GM23338 (cell line): ENCODE results near the gene KCNIP2. TPM values are rescaled to one million over a fixed set of nuclear protein-coding genes. Genes with fewer than 3 reads are reported as not detected.

Experiments
- ATAC-seq: fragments of 200-7000 bp; cut with Tn5 transposase; 3 replicates; pipeline ENCODE4 v1.9.1; 2020
- DNase-seq: peaks from one replicate; pipeline ENCODE4 v3.0.0-alpha.2; 2015; ENCODE audit warnings: low spot score
- H2AFZ ChIP-seq: fragments of 200-600 bp; sonication (generic); 2 replicates; pipeline ENCODE4 v1.8.0; 2016; ENCODE audit warnings: antibody characterized with exemption, mild to moderate bottlenecking, moderate library complexity
- H3F3A ChIP-seq: fragments of 200-600 bp; sonication (generic); replicated peaks from 2 replicates; pipeline ENCODE4 v1.8.0; 2017; ENCODE audit warnings: antibody characterized with exemption, mixed run types, low read depth
- H3K27ac ChIP-seq: fragments of 200-600 bp; sonication (generic); 2 replicates; pipeline ENCODE4 v1.6.1; 2016; ENCODE audit warnings: low read depth
- H3K27me3 ChIP-seq: fragments of 200-600 bp; sonication (generic); 2 replicates; pipeline ENCODE4 v1.8.0; 2016; ENCODE audit warnings: mild to moderate bottlenecking, mixed run types, moderate library complexity; ENCODE audit not compliant: insufficient read depth
- H3K36me3 ChIP-seq: fragments of 200-600 bp; sonication (generic); 2 replicates; pipeline ENCODE4 v1.8.0; 2016; ENCODE audit warnings: mild to moderate bottlenecking; ENCODE audit not compliant: insufficient read depth
- H3K4me1 ChIP-seq: fragments of 200-600 bp; sonication (generic); 2 replicates; pipeline ENCODE4 v1.8.0; 2016; ENCODE audit warnings: mild to moderate bottlenecking, moderate library complexity; ENCODE audit not compliant: insufficient read depth
- H3K4me2 ChIP-seq: fragments of 200-600 bp; sonication (generic); 2 replicates; pipeline ENCODE4 v1.7.1; 2017; ENCODE audit warnings: mixed run types
- H3K4me3 ChIP-seq: fragments of 200-600 bp; sonication (generic); 2 replicates; pipeline ENCODE4 v1.6.1; 2016; ENCODE audit warnings: mixed run types
- H3K79me2 ChIP-seq: fragments of 200-600 bp; sonication (generic); replicated peaks from 2 replicates; pipeline ENCODE4 v1.8.0; 2017; ENCODE audit warnings: mild to moderate bottlenecking; ENCODE audit not compliant: insufficient read depth
- H3K9me2 ChIP-seq: fragments of 200-600 bp; sonication (generic); 2 replicates; pipeline ENCODE4 v1.8.0; 2017; ENCODE audit not compliant: insufficient read depth
- H4K20me1 ChIP-seq: fragments of 200-600 bp; sonication (generic); replicated peaks from 2 replicates; pipeline ENCODE4 v1.8.0; 2017; ENCODE audit warnings: mild to moderate bottlenecking; ENCODE audit not compliant: insufficient read depth
- H3K27ac Mint-ChIP-seq: 2 replicates; pipeline ENCODE4 v1.8.0; 2020; ENCODE audit warnings: inconsistent platforms, mild to moderate bottlenecking, moderate library complexity, mixed read lengths
- H3K27me3 Mint-ChIP-seq: 3 replicates; pipeline ENCODE4 v1.8.0; 2022; ENCODE audit warnings: low read depth, mild to moderate bottlenecking, moderate library complexity, mixed read lengths, inconsistent platforms; ENCODE audit not compliant: insufficient read depth, poor library complexity
- H3K36me3 Mint-ChIP-seq: 3 replicates; pipeline ENCODE4 v1.8.0; 2021; ENCODE audit warnings: low read depth, mild to moderate bottlenecking, inconsistent platforms, moderate library complexity, mixed read lengths
- H3K4me1 Mint-ChIP-seq: 3 replicates; pipeline ENCODE4 v1.8.0; 2020; ENCODE audit warnings: mild to moderate bottlenecking, inconsistent platforms, mixed read lengths
- H3K4me3 Mint-ChIP-seq: 3 replicates; pipeline ENCODE4 v1.8.0; 2021; ENCODE audit warnings: moderate library complexity, mild to moderate bottlenecking, inconsistent platforms, mixed read lengths
- H3K9me3 Mint-ChIP-seq: 3 replicates; pipeline ENCODE4 v1.8.0; 2020; ENCODE audit warnings: moderate library complexity, mild to moderate bottlenecking, inconsistent platforms, mixed read lengths
- JUNB ChIP-seq: IDR thresholded peaks from one replicate; pipeline ENCODE4 v1.6.1; 2016; ENCODE audit warnings: antibody characterized with exemption; ENCODE audit not compliant: unreplicated experiment
- NANOG ChIP-seq: IDR thresholded peaks from 2 replicates; pipeline ENCODE4 v1.6.1; 2016; ENCODE audit warnings: antibody characterized with exemption, borderline replicate concordance
- ZNF331 ChIP-seq: fragments of 250-450 bp; sonication (Bioruptor Pico); IDR thresholded peaks from 2 replicates; pipeline ENCODE4 v1.5.0; 2020; ENCODE audit warnings: low read depth, mild to moderate bottlenecking, moderate library complexity
- polyA plus RNA-seq: library from polyadenylated mRNA; unstranded; fragments of >200 nt; fragmentation: Nextera tagmentation; extraction: Ambion mirVana; gene quantifications from 2 replicates; pipeline ENCODE4 v1.2.1, GENCODE V29; 2016
- total RNA-seq: library from RNA; depleted of rRNA; stranded (reverse); fragments of >200 nt; shearing (Covaris generic); gene quantifications from 2 replicates; pipeline ENCODE4 v1.2.3, GENCODE V29; 2014
- TF ChIP-seq, protein P1 (sequence below): IDR thresholded peaks from one replicate; pipeline ENCODE4 v1.6.1; 2018; ENCODE audit warnings: antibody characterized with exemption; ENCODE audit not compliant: unreplicated experiment
- TF ChIP-seq, protein P2 (sequence below): IDR thresholded peaks from 2 replicates; pipeline ENCODE4 v1.6.1; 2016; ENCODE audit warnings: antibody characterized with exemption
- TF ChIP-seq, protein P3 (sequence below), 2 experiments: fragments of 200-600 bp in 1 of 2; sonication (generic) in 1 of 2; conservative IDR thresholded peaks; 2 replicates each; pipeline versions ENCODE4 v1.5.1 to v1.6.1; 2016 to 2017; ENCODE audit warnings: antibody characterized with exemption in 2 of 2, low read depth in 2 of 2, mild to moderate bottlenecking in 2 of 2, moderate library complexity in 1 of 2

The KCNIP2 gene
- total and polyA plus RNA-seq, 2 experiments from 2014 or later = 2.2 to 2.6 TPM

DNA sequence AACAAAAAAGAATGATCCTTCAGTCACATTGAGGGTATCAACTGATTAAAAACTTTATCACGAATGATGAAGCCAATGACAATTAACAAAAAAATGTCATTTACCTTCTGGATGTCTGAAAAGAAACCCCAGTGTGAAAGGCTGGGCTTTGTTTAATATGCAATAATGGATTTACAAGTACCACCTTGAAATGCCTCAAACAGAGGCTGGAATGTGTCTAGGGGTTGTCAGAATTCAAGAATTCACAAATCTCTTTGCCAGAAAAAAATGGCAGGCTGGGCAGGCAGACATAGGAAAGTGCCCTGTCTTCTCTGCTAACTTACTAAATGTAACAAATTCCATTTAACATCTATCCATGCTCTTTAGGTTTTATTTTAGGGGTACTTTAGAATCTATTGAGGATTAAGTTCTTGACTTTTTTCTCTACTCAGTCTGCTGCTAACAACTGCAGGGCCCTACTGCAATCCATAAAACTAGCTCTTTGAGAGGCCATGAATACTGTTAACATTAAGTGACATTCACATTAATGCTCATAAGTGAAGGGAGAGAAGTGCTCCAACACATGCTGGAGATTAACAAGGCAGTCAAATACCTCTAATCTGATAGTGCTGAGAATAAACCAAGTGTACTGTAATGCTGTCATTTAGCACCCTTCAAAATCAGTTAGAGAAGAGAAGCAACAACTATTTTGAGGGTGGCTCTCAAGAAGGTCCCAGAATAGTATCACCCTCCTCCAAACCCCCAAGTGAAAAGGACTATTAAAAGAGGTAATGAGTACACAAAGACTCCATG is 43.1 kb upstream of the KCNIP2 start (continued):
- TF ChIP-seq, protein P1, sequence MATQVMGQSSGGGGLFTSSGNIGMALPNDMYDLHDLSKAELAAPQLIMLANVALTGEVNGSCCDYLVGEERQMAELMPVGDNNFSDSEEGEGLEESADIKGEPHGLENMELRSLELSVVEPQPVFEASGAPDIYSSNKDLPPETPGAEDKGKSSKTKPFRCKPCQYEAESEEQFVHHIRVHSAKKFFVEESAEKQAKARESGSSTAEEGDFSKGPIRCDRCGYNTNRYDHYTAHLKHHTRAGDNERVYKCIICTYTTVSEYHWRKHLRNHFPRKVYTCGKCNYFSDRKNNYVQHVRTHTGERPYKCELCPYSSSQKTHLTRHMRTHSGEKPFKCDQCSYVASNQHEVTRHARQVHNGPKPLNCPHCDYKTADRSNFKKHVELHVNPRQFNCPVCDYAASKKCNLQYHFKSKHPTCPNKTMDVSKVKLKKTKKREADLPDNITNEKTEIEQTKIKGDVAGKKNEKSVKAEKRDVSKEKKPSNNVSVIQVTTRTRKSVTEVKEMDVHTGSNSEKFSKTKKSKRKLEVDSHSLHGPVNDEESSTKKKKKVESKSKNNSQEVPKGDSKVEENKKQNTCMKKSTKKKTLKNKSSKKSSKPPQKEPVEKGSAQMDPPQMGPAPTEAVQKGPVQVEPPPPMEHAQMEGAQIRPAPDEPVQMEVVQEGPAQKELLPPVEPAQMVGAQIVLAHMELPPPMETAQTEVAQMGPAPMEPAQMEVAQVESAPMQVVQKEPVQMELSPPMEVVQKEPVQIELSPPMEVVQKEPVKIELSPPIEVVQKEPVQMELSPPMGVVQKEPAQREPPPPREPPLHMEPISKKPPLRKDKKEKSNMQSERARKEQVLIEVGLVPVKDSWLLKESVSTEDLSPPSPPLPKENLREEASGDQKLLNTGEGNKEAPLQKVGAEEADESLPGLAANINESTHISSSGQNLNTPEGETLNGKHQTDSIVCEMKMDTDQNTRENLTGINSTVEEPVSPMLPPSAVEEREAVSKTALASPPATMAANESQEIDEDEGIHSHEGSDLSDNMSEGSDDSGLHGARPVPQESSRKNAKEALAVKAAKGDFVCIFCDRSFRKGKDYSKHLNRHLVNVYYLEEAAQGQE = no peak
- TF ChIP-seq, protein P2, sequence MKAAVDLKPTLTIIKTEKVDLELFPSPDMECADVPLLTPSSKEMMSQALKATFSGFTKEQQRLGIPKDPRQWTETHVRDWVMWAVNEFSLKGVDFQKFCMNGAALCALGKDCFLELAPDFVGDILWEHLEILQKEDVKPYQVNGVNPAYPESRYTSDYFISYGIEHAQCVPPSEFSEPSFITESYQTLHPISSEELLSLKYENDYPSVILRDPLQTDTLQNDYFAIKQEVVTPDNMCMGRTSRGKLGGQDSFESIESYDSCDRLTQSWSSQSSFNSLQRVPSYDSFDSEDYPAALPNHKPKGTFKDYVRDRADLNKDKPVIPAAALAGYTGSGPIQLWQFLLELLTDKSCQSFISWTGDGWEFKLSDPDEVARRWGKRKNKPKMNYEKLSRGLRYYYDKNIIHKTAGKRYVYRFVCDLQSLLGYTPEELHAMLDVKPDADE = no peak
- TF ChIP-seq ZNF331 (CRISPR knock-in tag) = no peak
- TF ChIP-seq NANOG = no peak

DNA sequence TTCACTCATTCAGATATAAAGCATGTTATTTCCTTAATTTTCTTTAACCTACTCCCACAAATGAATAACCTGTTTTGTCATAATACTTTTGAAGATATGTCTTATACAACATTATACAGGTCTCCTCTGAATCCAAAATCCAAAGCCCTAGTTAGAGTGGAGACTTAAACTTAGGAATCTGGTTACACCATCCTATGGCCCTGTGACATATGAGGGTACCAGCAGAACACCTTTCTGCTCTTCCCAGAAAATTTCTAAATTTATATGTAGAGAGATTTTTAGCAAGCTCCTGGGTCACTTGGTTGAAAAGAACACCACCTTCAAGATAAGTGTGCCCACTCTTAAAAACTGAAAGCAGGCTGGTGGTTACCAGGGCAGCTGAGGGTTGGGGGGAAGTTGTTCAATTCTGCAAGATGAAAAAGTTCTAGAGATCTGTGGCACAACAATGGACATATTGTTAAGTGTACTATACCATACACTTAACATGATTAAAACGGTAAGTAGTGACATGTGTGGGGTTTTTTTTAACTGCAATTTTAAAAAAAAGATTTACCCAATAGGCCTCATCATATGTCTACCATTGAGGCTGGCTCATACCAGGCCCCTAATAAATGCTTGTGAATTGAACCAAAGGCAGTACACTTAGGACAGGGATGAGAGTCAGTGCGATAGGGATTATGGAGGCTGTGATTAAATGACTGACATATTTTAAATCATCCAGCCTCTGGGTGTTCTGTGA is 37.6 kb upstream of the KCNIP2 start:
- no peaks in the 10 kb centered on the region for H3F3A ChIP-seq
- no peaks in the 10 kb centered on the region for H3K9me2 ChIP-seq
- H3K27me3 ChIP-seq = no peaks in the 10 kb centered on the region
- Mint-ChIP-seq H3K4me1 (no peaks in the 10 kb centered on the region; the same call in 1 of the 3 replicates), H3K27ac (no peak overlapping the region), H3K9me3 (no peaks in the 10 kb centered on the region; the same call in 2 of the 3 replicates), H3K27me3 (no peaks in the 10 kb centered on the region), H3K4me3 (no peak overlapping the region), H3K36me3 (no peaks in the 10 kb centered on the region)
- no peak overlapping the region for H2AFZ ChIP-seq
- DNase-seq (no peak), ATAC-seq (no peak)
- no peaks in the 10 kb centered on the region for H3K36me3 ChIP-seq
- H3K27ac ChIP-seq = no peak overlapping the region
- TF ChIP-seq, protein P2 = no peak
- TF ChIP-seq JUNB = no peak
- TF ChIP-seq, protein P3, sequence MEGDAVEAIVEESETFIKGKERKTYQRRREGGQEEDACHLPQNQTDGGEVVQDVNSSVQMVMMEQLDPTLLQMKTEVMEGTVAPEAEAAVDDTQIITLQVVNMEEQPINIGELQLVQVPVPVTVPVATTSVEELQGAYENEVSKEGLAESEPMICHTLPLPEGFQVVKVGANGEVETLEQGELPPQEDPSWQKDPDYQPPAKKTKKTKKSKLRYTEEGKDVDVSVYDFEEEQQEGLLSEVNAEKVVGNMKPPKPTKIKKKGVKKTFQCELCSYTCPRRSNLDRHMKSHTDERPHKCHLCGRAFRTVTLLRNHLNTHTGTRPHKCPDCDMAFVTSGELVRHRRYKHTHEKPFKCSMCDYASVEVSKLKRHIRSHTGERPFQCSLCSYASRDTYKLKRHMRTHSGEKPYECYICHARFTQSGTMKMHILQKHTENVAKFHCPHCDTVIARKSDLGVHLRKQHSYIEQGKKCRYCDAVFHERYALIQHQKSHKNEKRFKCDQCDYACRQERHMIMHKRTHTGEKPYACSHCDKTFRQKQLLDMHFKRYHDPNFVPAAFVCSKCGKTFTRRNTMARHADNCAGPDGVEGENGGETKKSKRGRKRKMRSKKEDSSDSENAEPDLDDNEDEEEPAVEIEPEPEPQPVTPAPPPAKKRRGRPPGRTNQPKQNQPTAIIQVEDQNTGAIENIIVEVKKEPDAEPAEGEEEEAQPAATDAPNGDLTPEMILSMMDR (conservative IDR thresholded peaks at IDR 0.05; ENCODE audit: low read depth in 2 of 2) = no peak
- TF ChIP-seq ZNF331 (CRISPR knock-in tag) = no peak
- H3K4me3 ChIP-seq = no peak overlapping the region
- no peaks in the 10 kb centered on the region for H4K20me1 ChIP-seq
- H3K79me2 ChIP-seq = no peaks in the 10 kb centered on the region
- H3K4me1 ChIP-seq = no peaks in the 10 kb centered on the region
- no peak overlapping the region for H3K4me2 ChIP-seq
